SU-DHL-6 (cell line): Measurements from ENCODE around the gene ROS1.
"Not testable (repeated sequence)": the region's sequence is repeated elsewhere in the genome, so short reads cannot be mapped to it uniquely, and the experiment has no call there.

ENCODE experiments used
- H2AFZ ChIP-seq: fragments of 200-600 bp; sonication (generic); 2 replicates; pipeline ENCODE4 v1.6.1; 2014; ENCODE audit warnings: low read depth, mild to moderate bottlenecking, moderate library complexity, mixed read lengths, antibody characterized with exemption, low read length; ENCODE audit not compliant: severe bottlenecking
- H3F3A ChIP-seq: fragments of 200-600 bp; shearing (Covaris generic); 2 replicates; pipeline ENCODE4 v1.6.0; 2016; ENCODE audit warnings: antibody characterized with exemption, mild to moderate bottlenecking; ENCODE audit not compliant: insufficient read depth
- H3K27ac ChIP-seq: fragments of 200-600 bp; sonication (generic); 2 replicates; pipeline ENCODE4 v1.5.1; 2016; ENCODE audit warnings: low read depth, mild to moderate bottlenecking, low read length, moderate library complexity, mixed read lengths
- H3K27me3 ChIP-seq: fragments of 200-600 bp; sonication (generic), shearing (Covaris generic); 2 replicates; pipeline ENCODE4 v1.6.0; 2014; ENCODE audit warnings: mild to moderate bottlenecking, low read length
- H3K36me3 ChIP-seq: fragments of 200-600 bp; sonication (generic); 2 replicates; pipeline ENCODE4 v1.6.1; 2014; ENCODE audit warnings: mild to moderate bottlenecking, low read length, mixed read lengths
- H3K4me2 ChIP-seq: fragments of 300-600, 200-600 bp; shearing (Covaris generic), sonication (generic); 2 replicates; pipeline ENCODE4 v1.6.0; 2014; ENCODE audit warnings: low read length, low read depth, mild to moderate bottlenecking; ENCODE audit not compliant: poor library complexity, severe bottlenecking
- H3K4me3 ChIP-seq: fragments of 200-600 bp; sonication (generic); 2 replicates; pipeline ENCODE4 v1.5.1; 2014; ENCODE audit warnings: antibody characterized with exemption, low read length, mild to moderate bottlenecking, mixed read lengths; ENCODE audit not compliant: insufficient read depth, poor library complexity, severe bottlenecking
- H3K79me2 ChIP-seq: fragments of 200-600 bp; sonication (generic); 2 replicates; pipeline ENCODE4 v1.6.1; 2014; ENCODE audit warnings: mild to moderate bottlenecking, low read length, moderate library complexity; ENCODE audit not compliant: insufficient read depth
- H3K9ac ChIP-seq: fragments of 200-600 bp; sonication (generic); 2 replicates; pipeline ENCODE4 v1.7.0; 2014; ENCODE audit warnings: mild to moderate bottlenecking, low read length
- H3K9me2 ChIP-seq: fragments of 200-600 bp; sonication (generic); replicated peaks from 2 replicates; pipeline ENCODE4 v1.6.1; 2014; ENCODE audit warnings: low read length; ENCODE audit not compliant: insufficient read depth
- H3K9me3 ChIP-seq: fragments of 200-600 bp; sonication (generic); 2 replicates; pipeline ENCODE4 v1.6.1; 2014; ENCODE audit warnings: low read length, mixed read lengths; ENCODE audit not compliant: insufficient read depth
- H4K20me1 ChIP-seq: fragments of 200-600 bp; sonication (generic); 2 replicates; pipeline ENCODE4 v1.6.1; 2014; ENCODE audit warnings: low read depth, mild to moderate bottlenecking, antibody characterized with exemption, low read length, moderate library complexity, mixed read lengths
- EZH2phosphoT487 ChIP-seq: fragments of 200-600 bp; sonication (generic), shearing (Covaris generic); conservative IDR thresholded peaks from 2 replicates; pipeline ENCODE4 v1.6.1; 2018; ENCODE audit warnings: mild to moderate bottlenecking, antibody characterized with exemption, low read length, moderate library complexity, mixed read lengths
- TF ChIP-seq, protein P1 (sequence below): fragments of 200-600 bp; sonication (generic); IDR thresholded peaks from one replicate; pipeline ENCODE4 v1.5.1; 2017; ENCODE audit warnings: antibody characterized with exemption, mild to moderate bottlenecking, low read length, moderate library complexity; ENCODE audit not compliant: insufficient read depth, poor library complexity, severe bottlenecking

Gene ROS1

DNA sequence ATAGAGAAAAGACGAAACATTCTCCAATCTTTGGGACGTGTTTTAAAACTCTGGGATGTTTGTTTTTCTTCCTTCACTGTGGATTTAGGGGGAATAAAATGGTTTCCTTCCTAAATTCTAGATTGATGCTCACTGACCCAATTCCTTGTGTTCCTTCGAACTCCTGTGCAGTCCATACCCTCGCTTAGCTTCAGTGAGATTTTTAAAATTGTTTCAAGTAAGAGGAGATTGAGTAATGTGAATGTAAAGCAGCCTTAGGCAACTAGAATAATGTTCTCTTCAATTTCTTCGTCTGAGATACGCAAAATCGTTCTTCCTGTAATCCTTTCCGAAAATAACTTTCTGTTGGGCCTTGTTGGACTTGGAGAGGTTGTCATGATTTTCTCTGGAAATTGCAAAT, 162.9 kb downstream of the ROS1 start:
- Histone ChIP-seq H3K27ac (no peak overlapping the region), H3K9ac (no peak overlapping the region), H3K4me2 (no peak overlapping the region), H3F3A (no peaks in the 10 kb centered on the region), H2AFZ (no peak overlapping the region), H3K4me3 (no peak overlapping the region), H4K20me1 (no peaks in the 10 kb centered on the region), H3K9me3 (no peaks in the 10 kb centered on the region), H3K27me3 (no peaks in the 10 kb centered on the region), H3K79me2 (no peaks in the 10 kb centered on the region), H3K9me2 (no peaks in the 10 kb centered on the region), H3K36me3 (no peaks in the 10 kb centered on the region)
- TF ChIP-seq EZH2phosphoT487, result no peak
- TF ChIP-seq, protein P1, sequence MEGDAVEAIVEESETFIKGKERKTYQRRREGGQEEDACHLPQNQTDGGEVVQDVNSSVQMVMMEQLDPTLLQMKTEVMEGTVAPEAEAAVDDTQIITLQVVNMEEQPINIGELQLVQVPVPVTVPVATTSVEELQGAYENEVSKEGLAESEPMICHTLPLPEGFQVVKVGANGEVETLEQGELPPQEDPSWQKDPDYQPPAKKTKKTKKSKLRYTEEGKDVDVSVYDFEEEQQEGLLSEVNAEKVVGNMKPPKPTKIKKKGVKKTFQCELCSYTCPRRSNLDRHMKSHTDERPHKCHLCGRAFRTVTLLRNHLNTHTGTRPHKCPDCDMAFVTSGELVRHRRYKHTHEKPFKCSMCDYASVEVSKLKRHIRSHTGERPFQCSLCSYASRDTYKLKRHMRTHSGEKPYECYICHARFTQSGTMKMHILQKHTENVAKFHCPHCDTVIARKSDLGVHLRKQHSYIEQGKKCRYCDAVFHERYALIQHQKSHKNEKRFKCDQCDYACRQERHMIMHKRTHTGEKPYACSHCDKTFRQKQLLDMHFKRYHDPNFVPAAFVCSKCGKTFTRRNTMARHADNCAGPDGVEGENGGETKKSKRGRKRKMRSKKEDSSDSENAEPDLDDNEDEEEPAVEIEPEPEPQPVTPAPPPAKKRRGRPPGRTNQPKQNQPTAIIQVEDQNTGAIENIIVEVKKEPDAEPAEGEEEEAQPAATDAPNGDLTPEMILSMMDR, result no peak

DNA sequence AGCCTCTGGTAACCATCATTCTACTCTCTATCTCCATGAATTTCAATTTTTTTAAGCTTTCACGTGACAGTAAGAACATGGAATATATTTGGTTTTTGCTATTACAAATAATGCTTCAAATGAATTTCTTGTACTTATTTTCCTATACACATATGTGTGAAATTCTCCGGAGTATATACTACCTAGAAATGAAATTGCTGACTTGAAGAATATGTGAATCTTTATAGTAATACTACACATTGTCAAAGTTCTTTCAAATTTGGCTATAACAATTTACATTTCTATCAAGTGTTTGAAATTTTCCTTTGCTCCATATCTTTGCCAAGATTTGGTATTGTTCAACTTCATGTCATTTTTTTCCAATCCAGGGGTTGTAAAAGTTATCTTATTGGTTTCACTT, 172.0 kb downstream of the ROS1 start:
- H3K4me3 ChIP-seq, result no peak overlapping the region
- H3F3A ChIP-seq, result no peaks in the 10 kb centered on the region
- no peaks in the 10 kb centered on the region for H3K27me3 ChIP-seq
- H3K9me2 ChIP-seq, result no peaks in the 10 kb centered on the region
- H3K36me3 ChIP-seq, result no peaks in the 10 kb centered on the region
- H3K4me2 ChIP-seq, result no peak overlapping the region
- no peak overlapping the region for H2AFZ ChIP-seq
- no peak for TF ChIP-seq EZH2phosphoT487
- TF ChIP-seq, protein P1, result no peak
- no peaks in the 10 kb centered on the region for H3K79me2 ChIP-seq
- no peak overlapping the region for H3K9ac ChIP-seq
- no peaks in the 10 kb centered on the region for H3K9me3 ChIP-seq
- no peak overlapping the region for H3K27ac ChIP-seq
- H4K20me1 ChIP-seq, result no peaks in the 10 kb centered on the region

DNA sequence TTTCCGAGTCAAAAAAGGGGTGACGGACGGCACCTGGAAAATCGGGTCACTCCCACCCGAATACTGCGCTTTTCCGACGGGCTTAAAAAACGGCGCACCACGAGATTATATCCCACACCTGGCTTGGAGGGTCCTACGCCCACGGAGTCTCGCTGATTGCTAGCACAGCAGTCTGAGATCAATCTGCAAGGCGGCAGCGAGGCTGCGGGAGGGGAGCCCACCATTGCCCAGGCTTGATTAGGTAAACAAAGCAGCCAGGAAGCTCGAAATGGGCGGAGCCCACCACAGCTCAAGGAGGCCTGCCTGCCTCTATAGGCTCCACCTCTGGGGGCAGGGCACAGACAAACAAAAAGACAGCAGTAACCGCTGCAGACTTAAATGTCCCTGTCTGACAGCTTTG, 180.8 kb downstream of the ROS1 start:
- H3K4me2 ChIP-seq, H4K20me1 ChIP-seq, H2AFZ ChIP-seq, H3K27me3 ChIP-seq, H3K9me3 ChIP-seq, H3K27ac ChIP-seq, H3K4me3 ChIP-seq, H3K9me2 ChIP-seq, H3K36me3 ChIP-seq, H3K79me2 ChIP-seq, H3F3A ChIP-seq, H3K9ac ChIP-seq: not testable (repeated sequence)

DNA sequence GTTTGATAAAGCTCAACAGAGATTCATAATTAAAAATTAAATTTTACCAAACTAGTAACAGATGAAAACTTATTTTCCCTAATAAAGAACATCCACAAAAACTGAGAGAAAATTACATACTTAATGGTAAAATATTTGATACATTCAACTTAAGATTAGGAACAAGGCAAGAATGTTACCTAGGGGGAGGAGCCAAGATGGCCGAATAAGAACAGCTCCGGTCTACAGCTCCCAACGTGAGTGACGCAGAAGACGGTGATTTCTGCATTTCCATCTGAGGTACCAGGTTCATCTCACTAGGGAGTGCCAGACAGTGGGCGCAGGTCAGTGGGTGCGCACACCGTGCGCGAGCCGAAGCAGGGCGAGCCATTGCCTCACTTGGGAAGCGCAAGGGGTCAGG, 181.2 kb downstream of the ROS1 start:
- not testable (repeated sequence) for H3K4me2 ChIP-seq, H3K9ac ChIP-seq

More for the DNA sequence above, 181.2 kb downstream of the ROS1 start:
- not testable (repeated sequence) for H3K27ac ChIP-seq, H3K79me2 ChIP-seq, H4K20me1 ChIP-seq, H3K36me3 ChIP-seq, H3K9me3 ChIP-seq, H3K9me2 ChIP-seq, H3K4me3 ChIP-seq, H3F3A ChIP-seq, H2AFZ ChIP-seq, H3K27me3 ChIP-seq
